ENCODE measurements around the gene PNPLA4. TPM values are rescaled to one million over a fixed set of nuclear protein-coding genes. Genes with fewer than 3 reads are reported as not detected.

Gene PNPLA4
- total RNA-seq, 1 experiment from 2014 or later = 15.5 TPM

DNA sequence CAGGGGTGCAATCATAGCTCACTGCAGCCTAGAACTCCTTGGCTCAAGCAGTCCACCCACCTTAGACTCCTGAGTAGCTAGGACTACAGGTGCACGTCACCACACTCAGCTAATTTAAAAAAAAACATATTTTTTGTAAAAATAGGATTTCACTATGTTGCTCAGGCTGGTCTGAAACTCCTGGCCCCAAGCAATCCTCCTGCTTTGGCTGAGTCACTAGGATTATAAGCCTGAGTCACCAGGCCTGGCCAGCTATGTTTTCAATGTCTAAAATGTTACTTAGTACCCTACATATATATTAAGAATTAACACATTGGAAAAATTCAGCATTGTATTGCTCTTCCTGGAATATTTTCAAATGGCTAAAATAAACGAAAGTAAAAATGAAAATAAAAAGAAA lies 37.5 kb downstream of the PNPLA4 start:
- POLR2A ChIA-PET = no interaction called here
- ATAC-seq = no peak
- H3K79me2 ChIP-seq (ENCODE audit: insufficient read depth, low read length) = no peaks in the 10 kb centered on the region
- RAD21 ChIA-PET (ENCODE audit: low non-redundant PET in 1 of 2, low total read pairs in 2 of 2, uncharacterized antibody in 2 of 2, unreplicated experiment in 2 of 2) = no interaction called here
- no peak for DNase-seq (ENCODE audit: low read depth, low spot score)
- H2AFZ ChIP-seq (ENCODE audit: low read depth, low read length, poor library complexity, severe bottlenecking) = no peak overlapping the region
- no peaks in the 10 kb centered on the region for H3K9me3 ChIP-seq (ENCODE audit: control insufficient read depth in 1 of 2, insufficient read depth in 1 of 2, low read depth in 1 of 2, low read length in 2 of 2)
- H3K9ac ChIP-seq (ENCODE audit: low read length) = no peak overlapping the region
- no peaks in the 10 kb centered on the region for H3K27me3 ChIP-seq (ENCODE audit: insufficient read depth, low read length)
- no peaks in the 10 kb centered on the region for H4K20me1 ChIP-seq (ENCODE audit: insufficient read depth)
- no peak overlapping the region for H3K4me3 ChIP-seq (replicated peaks in 1 of 2; ENCODE audit: low read depth in 1 of 2, low read length in 2 of 2)
- H3K36me3 ChIP-seq (ENCODE audit: control insufficient read depth in 1 of 2, insufficient read depth in 2 of 2, low read length in 2 of 2) = no peaks in the 10 kb centered on the region
- intact Hi-C loops (cut with micrococcal nuclease) = no loop called here
- H3K27ac ChIP-seq (ENCODE audit: low read depth, low read length) = no peak overlapping the region
- TF ChIP-seq ELF1 (IDR thresholded peaks at IDR 0.05; ENCODE audit: borderline replicate concordance, low read depth) (no peak), CBX3 (IDR thresholded peaks at IDR 0.05; ENCODE audit: low read depth) (no peak), YY1 (IDR thresholded peaks at IDR 0.05; ENCODE audit: extremely low read depth, insufficient replicate concordance, low read depth, low read length) (no peak), SRF (IDR thresholded peaks at IDR 0.05; ENCODE audit: low read depth) (no peak), POLR2AphosphoS5 (IDR thresholded peaks at IDR 0.05; ENCODE audit: low read depth, low read length) (no peak), ZNF274 (IDR thresholded peaks at IDR 0.05; ENCODE audit: low read depth, low read length) (no peak), POLR2A (IDR thresholded peaks at IDR 0.05; ENCODE audit: borderline replicate concordance, extremely low read depth, insufficient read depth, insufficient read length) (no peak), EZH2phosphoT487 (IDR thresholded peaks at IDR 0.05; ENCODE audit: borderline replicate concordance) (no peak), EZH2 (IDR thresholded peaks at IDR 0.05) (no peak), EGR1 (IDR thresholded peaks at IDR 0.05; ENCODE audit: low read depth) (no peak), JUND (IDR thresholded peaks at IDR 0.05) (no peak), ZFX (IDR thresholded peaks at IDR 0.05) (no peak)
- TF ChIP-seq, protein P1, sequence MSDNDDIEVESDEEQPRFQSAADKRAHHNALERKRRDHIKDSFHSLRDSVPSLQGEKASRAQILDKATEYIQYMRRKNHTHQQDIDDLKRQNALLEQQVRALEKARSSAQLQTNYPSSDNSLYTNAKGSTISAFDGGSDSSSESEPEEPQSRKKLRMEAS (IDR thresholded peaks at IDR 0.05) = no peak
- TF ChIP-seq, protein P2, sequence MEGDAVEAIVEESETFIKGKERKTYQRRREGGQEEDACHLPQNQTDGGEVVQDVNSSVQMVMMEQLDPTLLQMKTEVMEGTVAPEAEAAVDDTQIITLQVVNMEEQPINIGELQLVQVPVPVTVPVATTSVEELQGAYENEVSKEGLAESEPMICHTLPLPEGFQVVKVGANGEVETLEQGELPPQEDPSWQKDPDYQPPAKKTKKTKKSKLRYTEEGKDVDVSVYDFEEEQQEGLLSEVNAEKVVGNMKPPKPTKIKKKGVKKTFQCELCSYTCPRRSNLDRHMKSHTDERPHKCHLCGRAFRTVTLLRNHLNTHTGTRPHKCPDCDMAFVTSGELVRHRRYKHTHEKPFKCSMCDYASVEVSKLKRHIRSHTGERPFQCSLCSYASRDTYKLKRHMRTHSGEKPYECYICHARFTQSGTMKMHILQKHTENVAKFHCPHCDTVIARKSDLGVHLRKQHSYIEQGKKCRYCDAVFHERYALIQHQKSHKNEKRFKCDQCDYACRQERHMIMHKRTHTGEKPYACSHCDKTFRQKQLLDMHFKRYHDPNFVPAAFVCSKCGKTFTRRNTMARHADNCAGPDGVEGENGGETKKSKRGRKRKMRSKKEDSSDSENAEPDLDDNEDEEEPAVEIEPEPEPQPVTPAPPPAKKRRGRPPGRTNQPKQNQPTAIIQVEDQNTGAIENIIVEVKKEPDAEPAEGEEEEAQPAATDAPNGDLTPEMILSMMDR (IDR thresholded peaks at IDR 0.05 in 2 of 3, conservative IDR thresholded peaks at IDR 0.05 in 1 of 3; ENCODE audit: borderline replicate concordance in 1 of 3, insufficient read depth in 1 of 3, low read depth in 2 of 3, low read length in 2 of 3) = no peak
- TF ChIP-seq, protein P3, sequence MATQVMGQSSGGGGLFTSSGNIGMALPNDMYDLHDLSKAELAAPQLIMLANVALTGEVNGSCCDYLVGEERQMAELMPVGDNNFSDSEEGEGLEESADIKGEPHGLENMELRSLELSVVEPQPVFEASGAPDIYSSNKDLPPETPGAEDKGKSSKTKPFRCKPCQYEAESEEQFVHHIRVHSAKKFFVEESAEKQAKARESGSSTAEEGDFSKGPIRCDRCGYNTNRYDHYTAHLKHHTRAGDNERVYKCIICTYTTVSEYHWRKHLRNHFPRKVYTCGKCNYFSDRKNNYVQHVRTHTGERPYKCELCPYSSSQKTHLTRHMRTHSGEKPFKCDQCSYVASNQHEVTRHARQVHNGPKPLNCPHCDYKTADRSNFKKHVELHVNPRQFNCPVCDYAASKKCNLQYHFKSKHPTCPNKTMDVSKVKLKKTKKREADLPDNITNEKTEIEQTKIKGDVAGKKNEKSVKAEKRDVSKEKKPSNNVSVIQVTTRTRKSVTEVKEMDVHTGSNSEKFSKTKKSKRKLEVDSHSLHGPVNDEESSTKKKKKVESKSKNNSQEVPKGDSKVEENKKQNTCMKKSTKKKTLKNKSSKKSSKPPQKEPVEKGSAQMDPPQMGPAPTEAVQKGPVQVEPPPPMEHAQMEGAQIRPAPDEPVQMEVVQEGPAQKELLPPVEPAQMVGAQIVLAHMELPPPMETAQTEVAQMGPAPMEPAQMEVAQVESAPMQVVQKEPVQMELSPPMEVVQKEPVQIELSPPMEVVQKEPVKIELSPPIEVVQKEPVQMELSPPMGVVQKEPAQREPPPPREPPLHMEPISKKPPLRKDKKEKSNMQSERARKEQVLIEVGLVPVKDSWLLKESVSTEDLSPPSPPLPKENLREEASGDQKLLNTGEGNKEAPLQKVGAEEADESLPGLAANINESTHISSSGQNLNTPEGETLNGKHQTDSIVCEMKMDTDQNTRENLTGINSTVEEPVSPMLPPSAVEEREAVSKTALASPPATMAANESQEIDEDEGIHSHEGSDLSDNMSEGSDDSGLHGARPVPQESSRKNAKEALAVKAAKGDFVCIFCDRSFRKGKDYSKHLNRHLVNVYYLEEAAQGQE (IDR thresholded peaks at IDR 0.05; ENCODE audit: low read depth) = no peak
- TF ChIP-seq, protein P4, sequence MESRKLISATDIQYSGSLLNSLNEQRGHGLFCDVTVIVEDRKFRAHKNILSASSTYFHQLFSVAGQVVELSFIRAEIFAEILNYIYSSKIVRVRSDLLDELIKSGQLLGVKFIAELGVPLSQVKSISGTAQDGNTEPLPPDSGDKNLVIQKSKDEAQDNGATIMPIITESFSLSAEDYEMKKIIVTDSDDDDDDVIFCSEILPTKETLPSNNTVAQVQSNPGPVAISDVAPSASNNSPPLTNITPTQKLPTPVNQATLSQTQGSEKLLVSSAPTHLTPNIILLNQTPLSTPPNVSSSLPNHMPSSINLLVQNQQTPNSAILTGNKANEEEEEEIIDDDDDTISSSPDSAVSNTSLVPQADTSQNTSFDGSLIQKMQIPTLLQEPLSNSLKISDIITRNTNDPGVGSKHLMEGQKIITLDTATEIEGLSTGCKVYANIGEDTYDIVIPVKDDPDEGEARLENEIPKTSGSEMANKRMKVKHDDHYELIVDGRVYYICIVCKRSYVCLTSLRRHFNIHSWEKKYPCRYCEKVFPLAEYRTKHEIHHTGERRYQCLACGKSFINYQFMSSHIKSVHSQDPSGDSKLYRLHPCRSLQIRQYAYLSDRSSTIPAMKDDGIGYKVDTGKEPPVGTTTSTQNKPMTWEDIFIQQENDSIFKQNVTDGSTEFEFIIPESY (IDR thresholded peaks at IDR 0.05; ENCODE audit: extremely low read depth, insufficient replicate concordance, low read length) = no peak
- no peaks in the 10 kb centered on the region for H3K4me1 ChIP-seq (ENCODE audit: control insufficient read depth in 1 of 2, insufficient read depth in 2 of 2, low read length in 2 of 2)
- no peak overlapping the region for H3K4me2 ChIP-seq (ENCODE audit: low read length)
- CTCF ChIA-PET = no interaction called here
- no peaks in the 10 kb centered on the region for H3K9me2 ChIP-seq (ENCODE audit: insufficient read depth)
- no TSS peak for BruUV-seq (replicated peaks)

Measured in HCT116 (cell line).